WTC11 (cell line): ENCODE data around the gene LCN10. TPM values are rescaled to one million over a fixed set of nuclear protein-coding genes. Genes with fewer than 3 reads are reported as not detected.

Experiments
- ATAC-seq: fragments of 200-7000 bp; cut with Tn5 transposase; 2 replicates; pipeline ENCODE4 v1.10.0; 2021; ENCODE audit warnings: mild to moderate bottlenecking, moderate library complexity
- CTCF ChIA-PET: fragments of 300-600 bp; sonication (Branson Sonifier 250); formaldehyde crosslinking; loops from one replicate; lab custom pipeline; 2021; ENCODE audit warnings: antibody characterized with exemption; lab: Charles Lee
- POLR2A ChIA-PET: fragments of 350-600 bp; sonication (Branson Sonifier 250); formaldehyde crosslinking; loops from one replicate; lab custom pipeline; 2021; ENCODE audit warnings: antibody characterized with exemption; lab: Charles Lee
- DNase-seq: peaks from one replicate; pipeline ENCODE4 v3.0.0; 2021; ENCODE audit warnings: low spot score
- H3K27ac Mint-ChIP-seq: 2 replicates; pipeline ENCODE4 v1.8.0; 2021; ENCODE audit warnings: mixed read lengths
- H3K27me3 Mint-ChIP-seq: 2 replicates; pipeline ENCODE4 v1.8.0; 2021; ENCODE audit warnings: low read depth, mild to moderate bottlenecking, moderate library complexity, mixed read lengths
- H3K36me3 Mint-ChIP-seq: 2 replicates; pipeline ENCODE4 v1.8.0; 2021; ENCODE audit warnings: mixed read lengths
- H3K4me1 Mint-ChIP-seq: 2 replicates; pipeline ENCODE4 v1.8.0; 2022; ENCODE audit warnings: mixed read lengths
- H3K4me3 Mint-ChIP-seq: 2 replicates; pipeline ENCODE4 v1.8.0; 2021; ENCODE audit warnings: mild to moderate bottlenecking, moderate library complexity, mixed read lengths
- H3K9me3 Mint-ChIP-seq: 2 replicates; pipeline ENCODE4 v1.8.0; 2021; ENCODE audit warnings: mixed read lengths
- ARID4B ChIP-seq: sonication (generic); formaldehyde crosslinking; IDR thresholded peaks from 2 replicates; pipeline ENCODE4 v1.8.0; 2023; ENCODE audit warnings: missing genetic modification reagents, mild to moderate bottlenecking, borderline replicate concordance
- GTF2I ChIP-seq: fragments of 250-450 bp; sonication (Bioruptor Pico); conservative IDR thresholded peaks from 2 replicates; pipeline ENCODE4 v1.4.0; 2021; ENCODE audit warnings: mild to moderate bottlenecking
- KAT7 ChIP-seq: sonication (generic); formaldehyde crosslinking; IDR thresholded peaks from 2 replicates; pipeline ENCODE4 v1.8.1; 2023; ENCODE audit warnings: missing genetic modification reagents, mild to moderate bottlenecking, borderline replicate concordance
- MAX ChIP-seq: sonication (generic); formaldehyde crosslinking; IDR thresholded peaks from 2 replicates; pipeline ENCODE4 v1.8.0; 2022; ENCODE audit warnings: mild to moderate bottlenecking, missing genetic modification reagents
- NFYB ChIP-seq: sonication (generic); formaldehyde crosslinking; conservative IDR thresholded peaks from 2 replicates; pipeline ENCODE4 v1.8.0; 2022; ENCODE audit warnings: low read depth, missing genetic modification reagents
- TP53 ChIP-seq: sonication (generic); formaldehyde crosslinking; IDR thresholded peaks from 2 replicates; pipeline ENCODE4 v1.8.1; 2023; ENCODE audit warnings: mild to moderate bottlenecking, missing genetic modification reagents
- total RNA-seq: library from RNA; stranded (reverse); gene quantifications from 3 replicates; pipeline ENCODE4 v1.2.3, GENCODE V29; 2021
- TF ChIP-seq, protein P1 (sequence below): sonication (generic); formaldehyde crosslinking; IDR thresholded peaks from 2 replicates; pipeline ENCODE4 v1.8.0; 2022; ENCODE audit warnings: mild to moderate bottlenecking, missing genetic modification reagents
- TF ChIP-seq, protein P2 (sequence below): fragments of 250-450 bp; sonication (Bioruptor Pico); conservative IDR thresholded peaks from 2 replicates; pipeline ENCODE4 v1.9.0; 2021; ENCODE audit warnings: mild to moderate bottlenecking

The LCN10 gene
- total RNA-seq, 1 experiment from 2014 or later = 2.4 TPM

DNA sequence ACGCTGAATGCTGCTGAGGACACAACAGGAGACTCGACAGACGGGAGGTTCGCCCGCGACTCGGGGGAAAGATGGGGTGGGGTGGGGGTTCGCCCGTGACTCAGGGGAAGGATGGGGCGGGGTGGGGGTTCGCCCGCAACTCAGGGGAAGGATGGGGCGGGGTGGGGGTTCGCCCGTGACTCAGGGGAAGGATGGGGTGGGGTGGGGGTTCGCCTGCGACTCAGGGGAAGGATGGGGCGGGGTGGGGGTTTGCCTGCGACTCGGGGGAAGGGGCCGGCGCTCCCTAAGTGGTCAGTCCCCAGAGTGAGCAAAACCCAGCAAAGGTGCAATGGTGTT is 3.4 kb upstream of the LCN10 start:
- ATAC-seq = no peak
- no peaks in the 10 kb centered on the region for H3K36me3 Mint-ChIP-seq
- no peak for TF ChIP-seq ARID4B
- no peak for TF ChIP-seq MAX (CRISPR knock-in tag)
- TF ChIP-seq KAT7 (CRISPR knock-in tag) = no peak
- H3K27me3 Mint-ChIP-seq = no peaks in the 10 kb centered on the region
- ChIA-PET POLR2A (no interaction called here), CTCF (interaction anchor here (1.2 to 1.6 kb wide), 2 partner anchors 12 to 17 kb away, joined by 3 to 7 read pairs; partner anchors contain the start of gene LCN8)
- H3K4me1 Mint-ChIP-seq = no peaks in the 10 kb centered on the region; the same call in none of the 2 replicates
- no peak overlapping the region for H3K4me3 Mint-ChIP-seq
- H3K27ac Mint-ChIP-seq = no peak overlapping the region
- DNase-seq = no peak
- H3K9me3 Mint-ChIP-seq = peaks cover 2% of the 10 kb centered on the region

DNA sequence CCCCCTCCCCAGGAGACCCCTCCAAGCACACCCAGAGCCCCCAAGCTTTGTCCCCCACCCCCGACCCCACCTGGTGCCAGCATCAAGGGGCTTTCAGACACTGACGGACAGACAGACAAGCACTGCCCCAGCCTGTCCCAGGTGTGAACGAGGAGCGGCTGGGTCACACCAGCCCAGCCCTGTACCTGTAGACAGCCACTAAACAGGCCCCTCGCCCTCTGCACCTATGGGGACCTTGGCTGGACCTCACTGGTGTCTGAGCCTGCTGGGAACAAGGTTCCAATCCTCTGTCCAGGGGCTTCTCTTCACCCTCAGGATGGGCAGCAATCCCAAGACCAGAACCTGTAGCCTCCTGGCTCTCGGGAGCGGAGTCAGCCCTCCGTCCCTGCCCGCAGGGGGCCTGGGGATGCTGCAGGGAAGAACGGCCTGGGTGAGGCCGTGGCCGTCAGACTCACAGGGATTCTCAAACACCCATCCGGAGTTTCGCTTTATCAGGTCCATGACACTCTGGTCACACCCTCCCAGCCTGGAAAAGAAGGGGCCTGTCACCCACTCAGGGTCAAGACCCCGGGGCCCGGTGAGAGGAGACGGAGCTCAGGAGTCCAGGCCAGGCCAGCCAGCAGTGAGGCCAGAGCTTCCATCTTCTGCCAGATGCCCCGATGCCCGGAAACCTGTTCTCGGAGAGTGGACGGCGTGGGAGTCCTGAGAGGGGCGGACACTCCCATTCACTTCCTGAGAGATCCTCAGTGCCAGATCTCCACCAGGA is 2.8 kb upstream of the LCN10 start:
- H3K36me3 Mint-ChIP-seq = no peaks in the 10 kb centered on the region
- TF ChIP-seq, protein P1, sequence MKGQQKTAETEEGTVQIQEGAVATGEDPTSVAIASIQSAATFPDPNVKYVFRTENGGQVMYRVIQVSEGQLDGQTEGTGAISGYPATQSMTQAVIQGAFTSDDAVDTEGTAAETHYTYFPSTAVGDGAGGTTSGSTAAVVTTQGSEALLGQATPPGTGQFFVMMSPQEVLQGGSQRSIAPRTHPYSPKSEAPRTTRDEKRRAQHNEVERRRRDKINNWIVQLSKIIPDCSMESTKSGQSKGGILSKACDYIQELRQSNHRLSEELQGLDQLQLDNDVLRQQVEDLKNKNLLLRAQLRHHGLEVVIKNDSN (CRISPR knock-in tag) = no peak
- TF ChIP-seq ARID4B (no peak), TP53 (no peak), GTF2I (CRISPR knock-in tag) (no peak), NFYB (CRISPR knock-in tag) (no peak)
- TF ChIP-seq, protein P2, sequence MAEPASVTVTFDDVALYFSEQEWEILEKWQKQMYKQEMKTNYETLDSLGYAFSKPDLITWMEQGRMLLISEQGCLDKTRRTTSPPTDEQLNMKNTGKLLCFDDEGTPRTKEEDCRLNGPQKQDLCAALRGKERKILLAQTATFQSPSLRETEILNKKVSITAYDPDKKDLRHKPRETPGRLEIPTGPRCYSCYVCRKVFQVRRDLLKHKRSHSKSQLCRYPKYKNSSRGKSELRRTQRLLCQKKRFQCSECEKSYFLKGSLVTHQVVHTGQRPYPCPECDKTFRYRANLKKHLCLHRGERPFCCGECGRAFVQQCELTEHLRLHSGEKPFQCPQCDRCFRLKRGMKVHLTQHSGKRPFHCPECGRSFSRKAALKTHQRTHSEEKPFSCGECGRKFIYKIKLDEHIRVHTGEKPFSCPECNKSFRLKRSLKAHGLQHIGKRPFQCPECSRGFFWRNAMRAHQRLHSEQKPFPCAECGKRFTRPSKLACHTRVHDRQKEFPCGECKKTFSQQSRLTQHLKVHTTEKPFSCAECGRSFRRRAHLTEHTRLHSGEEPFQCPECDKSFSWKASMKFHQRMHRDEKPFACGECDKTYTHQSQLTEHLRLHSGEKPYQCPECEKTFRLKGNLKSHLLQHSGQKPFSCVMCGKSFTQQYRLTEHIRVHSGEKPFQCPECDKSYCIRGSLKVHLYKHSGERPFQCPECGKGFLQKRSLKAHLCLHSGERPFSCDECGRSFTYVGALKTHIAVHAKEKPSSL (CRISPR knock-in tag) = no peak
- no peaks in the 10 kb centered on the region for H3K9me3 Mint-ChIP-seq
- ATAC-seq = no peak
- H3K4me3 Mint-ChIP-seq = no peak overlapping the region
- no peak for DNase-seq
- ChIA-PET CTCF (interaction anchor here (1.2 to 4.7 kb wide), 4 partner anchors 10 to 16 kb away, joined by 3 to 39 read pairs (median 5); partner anchors contain the start of gene LCN8), POLR2A (interaction anchor here (0.5 kb wide), 1 partner anchor 253 kb away, joined by 3 read pairs; no protein-coding TSS in a partner anchor)
- H3K27me3 Mint-ChIP-seq = no peaks in the 10 kb centered on the region
- H3K27ac Mint-ChIP-seq = no peak overlapping the region
- H3K4me1 Mint-ChIP-seq = no peaks in the 10 kb centered on the region; the same call in none of the 2 replicates
